Right renal cortex interstitium (tissue), 3 donors: ENCODE data around the gene ATP6V0C. TPM values are rescaled to one million over a fixed set of nuclear protein-coding genes. Genes with fewer than 3 reads are reported as not detected.
"Not testable (repeated sequence)": the region's sequence is repeated elsewhere in the genome, so short reads cannot be mapped to it uniquely, and the experiment has no call there.

Experiments used
- DNase-seq, 3 donors: peaks; one replicate each; pipeline ENCODE4 v3.0.0-alpha.2; 2013; ENCODE audit warnings: low read depth in 3 of 3, low spot score in 2 of 3
- polyA plus RNA-seq, 3 donors: library from polyadenylated mRNA; unstranded; fragments of 120-200 nt; gene quantifications; one replicate each; pipeline ENCODE4 v1.2.1, GENCODE V29; 2013; ENCODE audit not compliant: insufficient read length in 3 of 3

ATP6V0C gene
- polyA plus RNA-seq, 3 donors, result 139 to 187 (median 148) TPM

- DNase-seq, result no peak
Measured at GRCh38 chr16:2473999-2474876, 39.5 kb upstream of the ATP6V0C start.

- peak in 1 of 3 donors; percentile 69 for DNase-seq
Measured at GRCh38 chr16:2474877-2475412, 38.8 kb upstream of the ATP6V0C start, which contains the start of gene TBC1D24. Gene TBC1D24, plus strand, starts transcription at chr16:2475127. Its CDS starts 21,022 bp downstream, at chr16:2496149.

- DNase-seq, result no peak
Measured at GRCh38 chr16:2475413-2476344, 38.1 kb upstream of the ATP6V0C start.

GRCh38 chr16:2476345-2476720 lies 37.4 kb upstream of the ATP6V0C start:
- no peak for DNase-seq

GRCh38 chr16:2476741-2477140 lies 37.0 kb upstream of the ATP6V0C start:
- DNase-seq, result no peak

GRCh38 chr16:2477327-2477726 lies 36.4 kb upstream of the ATP6V0C start:
- DNase-seq, result no peak

GRCh38 chr16:2478279-2478678 lies 35.5 kb upstream of the ATP6V0C start:
- no peak for DNase-seq

- not testable (repeated sequence) for DNase-seq
Measured at GRCh38 chr16:2479996-2480395, 33.8 kb upstream of the ATP6V0C start.

- DNase-seq, result no peak
Measured at GRCh38 chr16:2480948-2481347, 32.8 kb upstream of the ATP6V0C start.

- DNase-seq, result no peak
Measured at GRCh38 chr16:2481676-2482075, 32.1 kb upstream of the ATP6V0C start.

- DNase-seq, result no peak
Measured at GRCh38 chr16:2482249-2482648, 31.5 kb upstream of the ATP6V0C start.

GRCh38 chr16:2482708-2483534 lies 30.8 kb upstream of the ATP6V0C start:
- DNase-seq, result no peak

- DNase-seq, result no peak
Measured at GRCh38 chr16:2483939-2484897, 29.5 kb upstream of the ATP6V0C start.

GRCh38 chr16:2484898-2485508 lies 28.7 kb upstream of the ATP6V0C start:
- DNase-seq, result no peak

- DNase-seq, result no peak
Measured at GRCh38 chr16:2485811-2486507, 27.8 kb upstream of the ATP6V0C start.

GRCh38 chr16:2486645-2487516 lies 26.9 kb upstream of the ATP6V0C start:
- DNase-seq, result no peak

GRCh38 chr16:2487517-2487842 lies 26.3 kb upstream of the ATP6V0C start:
- no peak for DNase-seq
